Stimulated activated CD8-positive, alpha-beta memory T cell treated with anti-CD3 and anti-CD28 coated beads, Interleukin-7, amount 100 ng/mL, for 1 hour (primary cell): Measurements from ENCODE around the gene FANCF.
"Not testable (repeated sequence)": the region's sequence is repeated elsewhere in the genome, so short reads cannot be mapped to it uniquely, and the experiment has no call there.

ENCODE experiments used
- DNase-seq, 2 donors: peaks; one replicate each; pipeline ENCODE4 v3.0.0-alpha.2; 2020; ENCODE audit warnings: low read depth in 2 of 2

FANCF gene

GRCh38 chr11:22625448-22626287, at the start of gene FANCF:
Gene FANCF, minus strand, starts transcription at chr11:22625823. Its CDS starts 13 bp downstream, at chr11:22625810.
- DNase-seq, result peak; percentile 80 to 86

GRCh38 chr11:22674470-22675439, 49.1 kb upstream of the FANCF start:
- no peak for DNase-seq

- DNase-seq, result no peak
Observed at GRCh38 chr11:22671751-22672150, 46.1 kb upstream of the FANCF start.

- DNase-seq, result no peak
Observed at GRCh38 chr11:22670830-22671229, 45.2 kb upstream of the FANCF start.

GRCh38 chr11:22669368-22669767, 43.7 kb upstream of the FANCF start:
- DNase-seq, result no peak

- no peak for DNase-seq
Observed at GRCh38 chr11:22668005-22668796, 42.6 kb upstream of the FANCF start.

- no peak for DNase-seq
Observed at GRCh38 chr11:22666688-22667439, 41.2 kb upstream of the FANCF start.

GRCh38 chr11:22666325-22666687, 40.7 kb upstream of the FANCF start, which contains the start of gene GAS2:
Gene GAS2, plus strand, starts transcription at chr11:22666611. Its CDS starts 8,259 bp downstream, at chr11:22674870.
- no peak for DNase-seq

GRCh38 chr11:22659783-22660182, 34.2 kb upstream of the FANCF start:
- DNase-seq, result no peak

- DNase-seq, result no peak
Observed at GRCh38 chr11:22657101-22657694, 31.6 kb upstream of the FANCF start.

GRCh38 chr11:22656130-22656529, 30.5 kb upstream of the FANCF start:
- DNase-seq, result no peak

GRCh38 chr11:22652346-22652745, 26.7 kb upstream of the FANCF start:
- DNase-seq, result not testable (repeated sequence)

- DNase-seq, result no peak
Observed at GRCh38 chr11:22641559-22641958, 15.9 kb upstream of the FANCF start.

- DNase-seq, result no peak
Observed at GRCh38 chr11:22640862-22641261, 15.2 kb upstream of the FANCF start.

GRCh38 chr11:22635689-22636088, 10.1 kb upstream of the FANCF start:
- DNase-seq, result no peak

GRCh38 chr11:22634897-22635629, 9.4 kb upstream of the FANCF start:
- no peak for DNase-seq

GRCh38 chr11:22633354-22633902, 7.8 kb upstream of the FANCF start:
- DNase-seq, result no peak

- DNase-seq, result no peak
Observed at GRCh38 chr11:22627421-22627820, 1.8 kb upstream of the FANCF start.

- no peak for DNase-seq
Observed at GRCh38 chr11:22626573-22627239, 1.1 kb upstream of the FANCF start.
